ENCODE measurements around the gene DLK2.
A peak's percentile ranks its signal among the peaks of the same experiment; 100 is the strongest.
"Not testable (repeated sequence)": the region's sequence is repeated elsewhere in the genome, so short reads cannot be mapped to it uniquely, and the experiment has no call there.

The DLK2 gene

GRCh38 chr6:43461936-43462335 is 6.6 kb upstream of the DLK2 start:
- no peaks in the 10 kb centered on the region for H3K9me3 ChIP-seq
- no peaks in the 10 kb centered on the region for H3K27me3 ChIP-seq
- no peak overlapping the region for H3K4me3 ChIP-seq (ENCODE audit: low read depth, low read length)
- DNase-seq = no peak
- no peaks in the 10 kb centered on the region for H3K36me3 ChIP-seq
- TF ChIP-seq CTCF (IDR thresholded peaks at IDR 0.05; ENCODE audit: low read depth, low read length) = no peak
- H3K4me1 ChIP-seq = no peaks in the 10 kb centered on the region

- Histone ChIP-seq H3K4me1 (no peaks in the 10 kb centered on the region), H3K9me3 (no peaks in the 10 kb centered on the region), H3K4me3 (ENCODE audit: low read depth, low read length) (no peak overlapping the region), H3K27me3 (peaks cover 12% of the 10 kb centered on the region), H3K36me3 (no peaks in the 10 kb centered on the region)
- no peak for DNase-seq
- no peak for TF ChIP-seq CTCF (IDR thresholded peaks at IDR 0.05; ENCODE audit: low read depth, low read length)
Measured at GRCh38 chr6:43460032-43460431, 4.7 kb upstream of the DLK2 start.

GRCh38 chr6:43459535-43459934 is 4.2 kb upstream of the DLK2 start:
- Histone ChIP-seq H3K4me1 (no peaks in the 10 kb centered on the region), H3K36me3 (no peaks in the 10 kb centered on the region), H3K9me3 (no peaks in the 10 kb centered on the region), H3K27me3 (peaks cover 12% of the 10 kb centered on the region), H3K4me3 (ENCODE audit: low read depth, low read length) (no peak overlapping the region)
- no peak for DNase-seq
- no peak for TF ChIP-seq CTCF (IDR thresholded peaks at IDR 0.05; ENCODE audit: low read depth, low read length)

GRCh38 chr6:43458154-43458553 is 2.8 kb upstream of the DLK2 start:
- not testable (repeated sequence) for H3K4me1 ChIP-seq; DNase-seq; H3K9me3 ChIP-seq; H3K4me3 ChIP-seq (ENCODE audit: low read depth, low read length); H3K36me3 ChIP-seq
- H3K27me3 ChIP-seq = peaks cover 12% of the 10 kb centered on the region

- H3K4me3 ChIP-seq (ENCODE audit: low read depth, low read length) = no peak overlapping the region
- no peak for TF ChIP-seq CTCF (IDR thresholded peaks at IDR 0.05; ENCODE audit: low read depth, low read length)
- H3K9me3 ChIP-seq = no peaks in the 10 kb centered on the region
- no peaks in the 10 kb centered on the region for H3K4me1 ChIP-seq
- DNase-seq = no peak
- H3K36me3 ChIP-seq = no peaks in the 10 kb centered on the region
- peaks cover 12% of the 10 kb centered on the region for H3K27me3 ChIP-seq
Measured at GRCh38 chr6:43457643-43458042, 2.3 kb upstream of the DLK2 start.

GRCh38 chr6:43454696-43455530 is 435 bp downstream of the DLK2 start:
- Histone ChIP-seq H3K36me3 (no peaks in the 10 kb centered on the region; the same call in 1 of the 2 replicates), H3K9me3 (no peaks in the 10 kb centered on the region), H3K27me3 (peaks cover 12% of the 10 kb centered on the region), H3K4me1 (no peaks in the 10 kb centered on the region), H3K4me3 (ENCODE audit: low read depth, low read length) (peak overlapping the region; percentile 60)
- DNase-seq = peak; percentile 89
- TF ChIP-seq CTCF (IDR thresholded peaks at IDR 0.05; ENCODE audit: low read depth, low read length) = no peak

All from BE2C (cell line).